ENCODE data around the gene IGFBP7.

DNA sequence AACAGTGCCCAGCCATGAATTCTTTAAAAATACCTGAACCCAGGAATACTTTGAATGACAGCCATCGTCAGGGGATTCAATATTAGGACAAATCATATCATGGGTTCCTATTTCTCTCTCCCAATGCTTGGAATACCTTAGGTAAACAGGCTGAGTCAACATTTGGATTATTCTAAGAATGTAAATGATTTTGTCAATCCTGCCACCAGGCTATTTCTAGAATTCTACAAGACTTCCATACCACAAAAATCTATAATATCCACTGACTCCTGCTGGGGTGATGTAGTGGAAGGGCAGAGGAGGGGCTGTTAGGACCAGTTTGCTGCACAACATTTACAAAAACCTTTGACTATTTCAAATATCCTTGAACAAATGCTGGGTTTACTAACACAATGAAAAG is 65.2 kb downstream of the IGFBP7 start:
- TF ChIP-seq, protein P1, sequence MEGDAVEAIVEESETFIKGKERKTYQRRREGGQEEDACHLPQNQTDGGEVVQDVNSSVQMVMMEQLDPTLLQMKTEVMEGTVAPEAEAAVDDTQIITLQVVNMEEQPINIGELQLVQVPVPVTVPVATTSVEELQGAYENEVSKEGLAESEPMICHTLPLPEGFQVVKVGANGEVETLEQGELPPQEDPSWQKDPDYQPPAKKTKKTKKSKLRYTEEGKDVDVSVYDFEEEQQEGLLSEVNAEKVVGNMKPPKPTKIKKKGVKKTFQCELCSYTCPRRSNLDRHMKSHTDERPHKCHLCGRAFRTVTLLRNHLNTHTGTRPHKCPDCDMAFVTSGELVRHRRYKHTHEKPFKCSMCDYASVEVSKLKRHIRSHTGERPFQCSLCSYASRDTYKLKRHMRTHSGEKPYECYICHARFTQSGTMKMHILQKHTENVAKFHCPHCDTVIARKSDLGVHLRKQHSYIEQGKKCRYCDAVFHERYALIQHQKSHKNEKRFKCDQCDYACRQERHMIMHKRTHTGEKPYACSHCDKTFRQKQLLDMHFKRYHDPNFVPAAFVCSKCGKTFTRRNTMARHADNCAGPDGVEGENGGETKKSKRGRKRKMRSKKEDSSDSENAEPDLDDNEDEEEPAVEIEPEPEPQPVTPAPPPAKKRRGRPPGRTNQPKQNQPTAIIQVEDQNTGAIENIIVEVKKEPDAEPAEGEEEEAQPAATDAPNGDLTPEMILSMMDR (conservative IDR thresholded peaks at IDR 0.05; ENCODE audit: low read depth, low read length) = no peak
- no peak for TF ChIP-seq EZH2 (IDR thresholded peaks at IDR 0.05; ENCODE audit: borderline replicate concordance, low read depth, low read length, poor library complexity, severe bottlenecking)

Measured in A673 (cell line).